Measurements from ENCODE around the gene MAP2K6. TPM values are rescaled to one million over a fixed set of nuclear protein-coding genes. Genes with fewer than 3 reads are reported as not detected.

The MAP2K6 gene
- total and polyA plus RNA-seq, 2 donors (not counting 3 experiments of a cell fraction or from before 2014, with no cell fraction given), result 5.9 to 13.9 TPM

DNA sequence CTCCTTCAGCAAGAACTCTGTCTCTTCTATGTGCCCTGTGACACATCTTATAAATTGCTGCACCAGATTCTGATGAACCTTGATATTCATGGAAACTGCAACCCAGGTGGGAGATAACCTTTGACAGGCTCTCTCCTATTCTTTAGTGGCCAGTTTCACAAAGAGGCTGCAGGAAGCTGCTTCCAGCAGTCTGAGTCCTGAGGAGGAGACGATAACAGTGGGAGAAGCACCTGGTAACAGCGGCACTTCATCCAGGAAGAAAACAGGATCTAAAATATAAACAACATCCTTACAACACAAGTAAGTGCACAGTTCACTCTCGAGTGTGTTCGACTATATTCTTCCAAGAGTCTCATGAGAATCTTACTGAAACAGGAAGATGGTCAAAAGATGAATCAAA, 180.1 kb downstream of the MAP2K6 start:
- Histone ChIP-seq H3K27ac (ENCODE audit: insufficient read depth, low read depth, low read length) (no peak overlapping the region), H3K36me3 (ENCODE audit: control insufficient read depth in 2 of 2, extremely low read depth in 1 of 2, insufficient read depth in 2 of 2, low read length in 2 of 2) (no peaks in the 10 kb centered on the region), H3K4me1 (ENCODE audit: control insufficient read depth, extremely low read depth, insufficient read depth, low read length) (peaks cover 38% of the 10 kb centered on the region), H3K9ac (replicated peaks; ENCODE audit: extremely low read depth, insufficient read depth, low read length) (no peak overlapping the region), H3K9me1 (replicated peaks; ENCODE audit: control insufficient read depth, extremely low read depth, insufficient read depth, low read length) (no peaks in the 10 kb centered on the region), H4K20me1 (replicated peaks; ENCODE audit: control insufficient read depth, extremely low read depth, insufficient read depth, low read length) (no peaks in the 10 kb centered on the region), H3K79me2 (ENCODE audit: control insufficient read depth, insufficient read depth, low read length) (no peaks in the 10 kb centered on the region), H3K9me3 (replicated peaks; ENCODE audit: control insufficient read depth, insufficient read depth, low read length) (no peaks in the 10 kb centered on the region), H3K4me3 (replicated peaks in 1 of 3; ENCODE audit: insufficient read depth in 1 of 3, low read depth in 1 of 3, low read length in 3 of 3) (no peak overlapping the region), H2AFZ (ENCODE audit: low read depth, low read length) (no peak overlapping the region), H3K4me2 (ENCODE audit: insufficient read depth, low read length) (no peak overlapping the region), H3K27me3 (ENCODE audit: control insufficient read depth in 2 of 2, insufficient read depth in 2 of 2, low read length in 2 of 2) (no peaks in the 10 kb centered on the region)
- intact Hi-C loops (cut with micrococcal nuclease), result loop anchor here (1.0 to 2.0 kb wide), 2 partner anchors 13 to 20 kb away; no protein-coding TSS in a partner anchor
- ChIA-PET CTCF (interaction anchor here (2.8 kb wide), 1 partner anchor 13 kb away, joined by 29 read pairs; no protein-coding TSS in a partner anchor), POLR2A (no interaction called here)
- DNase-seq (ENCODE audit: low read depth, low spot score) (peak; percentile 15), FAIRE-seq (no peak)
- no TSS peak for BruUV-seq (replicated peaks)
- dilution Hi-C loops (cut with MboI; ENCODE audit: extremely low pct_ligation_motif_present, low sequenced_read_pairs), result no loop called here
- TF ChIP-seq POLR2AphosphoS5 (IDR thresholded peaks at IDR 0.05; ENCODE audit: insufficient read depth, low read depth, low read length), result no peak
- TF ChIP-seq, protein P1, sequence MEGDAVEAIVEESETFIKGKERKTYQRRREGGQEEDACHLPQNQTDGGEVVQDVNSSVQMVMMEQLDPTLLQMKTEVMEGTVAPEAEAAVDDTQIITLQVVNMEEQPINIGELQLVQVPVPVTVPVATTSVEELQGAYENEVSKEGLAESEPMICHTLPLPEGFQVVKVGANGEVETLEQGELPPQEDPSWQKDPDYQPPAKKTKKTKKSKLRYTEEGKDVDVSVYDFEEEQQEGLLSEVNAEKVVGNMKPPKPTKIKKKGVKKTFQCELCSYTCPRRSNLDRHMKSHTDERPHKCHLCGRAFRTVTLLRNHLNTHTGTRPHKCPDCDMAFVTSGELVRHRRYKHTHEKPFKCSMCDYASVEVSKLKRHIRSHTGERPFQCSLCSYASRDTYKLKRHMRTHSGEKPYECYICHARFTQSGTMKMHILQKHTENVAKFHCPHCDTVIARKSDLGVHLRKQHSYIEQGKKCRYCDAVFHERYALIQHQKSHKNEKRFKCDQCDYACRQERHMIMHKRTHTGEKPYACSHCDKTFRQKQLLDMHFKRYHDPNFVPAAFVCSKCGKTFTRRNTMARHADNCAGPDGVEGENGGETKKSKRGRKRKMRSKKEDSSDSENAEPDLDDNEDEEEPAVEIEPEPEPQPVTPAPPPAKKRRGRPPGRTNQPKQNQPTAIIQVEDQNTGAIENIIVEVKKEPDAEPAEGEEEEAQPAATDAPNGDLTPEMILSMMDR (IDR thresholded peaks at IDR 0.05; ENCODE audit: extremely low read depth in 1 of 2, insufficient read depth in 1 of 2, low read depth in 1 of 2, low read length in 2 of 2), result no peak
- no peak for TF ChIP-seq POLR2A (IDR thresholded peaks at IDR 0.05; ENCODE audit: low read depth, low read length)
- TF ChIP-seq MYC (IDR thresholded peaks at IDR 0.05; ENCODE audit: low read depth, low read length), result no peak
- TF ChIP-seq JUN (IDR thresholded peaks at IDR 0.05; ENCODE audit: borderline replicate concordance, insufficient read depth, insufficient read length, low read depth), result no peak
- TF ChIP-seq EZH2 (IDR thresholded peaks at IDR 0.05; ENCODE audit: borderline replicate concordance, low read depth, low read length, severe bottlenecking), result no peak
- no peak for TF ChIP-seq GATA2 (IDR thresholded peaks at IDR 0.05; ENCODE audit: insufficient read depth, insufficient read length, low read depth, low read length)
- no peak for TF ChIP-seq FOS (IDR thresholded peaks at IDR 0.05; ENCODE audit: borderline replicate concordance, insufficient read depth, low read length)
- TF ChIP-seq, protein P2, sequence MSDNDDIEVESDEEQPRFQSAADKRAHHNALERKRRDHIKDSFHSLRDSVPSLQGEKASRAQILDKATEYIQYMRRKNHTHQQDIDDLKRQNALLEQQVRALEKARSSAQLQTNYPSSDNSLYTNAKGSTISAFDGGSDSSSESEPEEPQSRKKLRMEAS (IDR thresholded peaks at IDR 0.05; ENCODE audit: insufficient read depth, insufficient read length), result no peak

Measured in endothelial cell of umbilical vein (primary cell).